HG03039 (cell line): ENCODE measurements around the gene CLRN1.
A peak's percentile ranks its signal among the peaks of the same experiment; 100 is the strongest.

Source experiments
- ATAC-seq: cut with Tn5 transposase; IDR thresholded peaks from one replicate; pipeline ENCODE4 v1.9.1; 2021; ENCODE audit warnings: mild to moderate bottlenecking, moderate library complexity; ENCODE audit not compliant: unreplicated experiment

The CLRN1 gene

DNA sequence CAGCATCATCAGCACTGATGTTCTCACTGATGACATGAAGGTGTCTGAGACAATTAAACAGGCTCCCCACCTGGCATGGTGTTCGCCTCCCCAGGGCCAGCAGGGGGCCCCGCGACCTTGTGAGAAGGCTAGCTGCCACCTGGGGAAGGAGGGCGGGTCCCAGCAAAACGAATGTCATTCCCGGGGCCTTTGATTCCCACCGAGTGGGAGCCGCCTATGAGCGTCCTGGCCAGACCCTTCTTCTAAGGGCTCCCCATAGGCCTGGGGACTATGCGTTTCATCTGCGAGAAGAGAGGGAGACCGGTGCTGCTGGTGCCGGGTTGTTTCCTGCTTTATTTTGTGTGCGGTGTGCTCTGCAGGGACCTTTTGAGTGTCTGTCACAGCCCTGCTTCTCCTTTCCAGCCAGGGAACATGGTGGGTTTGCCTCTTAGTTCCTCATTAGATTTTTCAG is 46.8 kb downstream of the CLRN1 start:
- ATAC-seq = peak; percentile 83

DNA sequence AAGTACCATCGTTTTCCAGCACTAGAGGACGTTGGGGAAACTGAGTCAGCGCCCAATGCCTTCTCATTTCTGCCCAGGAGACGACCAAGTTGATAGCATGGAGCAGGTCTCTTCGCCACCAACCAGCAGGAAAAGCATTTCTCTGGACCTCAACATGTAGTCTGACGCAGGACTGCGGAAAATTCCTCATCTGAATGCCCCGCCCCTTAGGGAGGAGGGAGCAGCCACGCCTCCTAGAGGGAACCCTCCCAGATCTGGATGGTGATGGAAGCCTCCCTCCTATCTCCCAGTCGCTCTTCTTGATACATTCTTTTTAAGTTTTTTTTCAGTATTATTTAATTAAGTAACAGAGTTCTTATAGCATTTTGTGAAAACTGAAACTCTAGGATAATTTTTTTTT is 49.9 kb downstream of the CLRN1 start:
- ATAC-seq = no peak

DNA sequence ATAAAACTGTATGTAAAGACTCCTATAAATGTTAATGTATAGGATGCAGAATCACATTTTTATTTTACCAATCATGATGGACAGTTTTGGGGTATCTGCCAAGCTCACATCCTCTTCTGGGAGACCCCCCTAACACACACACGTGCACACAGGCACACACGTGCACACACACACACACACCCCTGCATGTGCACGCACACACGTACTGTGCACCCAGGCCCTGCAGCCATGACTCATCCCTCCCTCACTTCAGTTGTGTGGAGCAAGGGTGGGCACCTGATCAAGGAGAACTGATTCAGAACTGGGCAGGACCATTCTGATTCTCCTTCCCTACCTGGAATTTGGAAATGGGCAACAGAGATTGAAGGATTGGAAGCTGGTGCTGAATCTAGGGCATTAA is 51.3 kb downstream of the CLRN1 start:
- no peak for ATAC-seq

DNA sequence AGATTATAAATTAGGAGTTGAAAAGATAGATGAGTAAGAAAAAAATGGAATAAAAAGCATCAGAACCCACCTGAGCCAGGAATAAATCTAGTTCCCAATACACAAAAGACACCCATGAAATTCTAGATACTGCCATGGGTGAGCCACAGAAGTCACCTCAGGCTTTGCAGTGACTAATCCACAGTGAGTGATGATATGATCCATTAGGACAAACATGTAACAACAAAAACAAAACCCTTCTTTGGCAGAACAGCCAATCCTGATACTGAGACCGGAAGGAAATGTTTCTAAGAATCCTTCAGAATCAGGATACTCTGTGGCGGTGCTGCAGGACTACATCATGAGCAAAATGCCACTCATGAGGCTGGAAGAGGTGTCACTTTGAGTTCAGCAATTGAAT is 52.3 kb downstream of the CLRN1 start:
- ATAC-seq = no peak

DNA sequence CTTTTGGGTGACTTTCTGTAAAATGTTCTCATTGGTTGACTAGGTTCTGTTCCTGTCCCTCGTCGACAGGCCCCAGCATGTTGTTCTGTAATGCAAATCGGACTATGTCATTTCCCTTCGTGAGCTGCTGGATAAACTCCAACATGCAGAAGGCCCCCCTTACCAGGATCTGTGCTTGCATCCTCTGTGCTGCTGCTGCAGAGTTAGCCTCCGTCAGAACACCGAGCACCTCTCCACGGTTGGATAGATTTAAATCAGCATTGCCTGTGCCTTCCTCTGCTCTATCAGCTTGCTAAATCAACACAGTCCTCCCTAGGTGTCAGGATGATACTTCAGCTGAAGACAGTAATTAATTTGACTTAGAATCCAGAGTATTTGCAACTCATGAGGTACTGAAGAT is 54.6 kb downstream of the CLRN1 start:
- ATAC-seq = no peak

DNA sequence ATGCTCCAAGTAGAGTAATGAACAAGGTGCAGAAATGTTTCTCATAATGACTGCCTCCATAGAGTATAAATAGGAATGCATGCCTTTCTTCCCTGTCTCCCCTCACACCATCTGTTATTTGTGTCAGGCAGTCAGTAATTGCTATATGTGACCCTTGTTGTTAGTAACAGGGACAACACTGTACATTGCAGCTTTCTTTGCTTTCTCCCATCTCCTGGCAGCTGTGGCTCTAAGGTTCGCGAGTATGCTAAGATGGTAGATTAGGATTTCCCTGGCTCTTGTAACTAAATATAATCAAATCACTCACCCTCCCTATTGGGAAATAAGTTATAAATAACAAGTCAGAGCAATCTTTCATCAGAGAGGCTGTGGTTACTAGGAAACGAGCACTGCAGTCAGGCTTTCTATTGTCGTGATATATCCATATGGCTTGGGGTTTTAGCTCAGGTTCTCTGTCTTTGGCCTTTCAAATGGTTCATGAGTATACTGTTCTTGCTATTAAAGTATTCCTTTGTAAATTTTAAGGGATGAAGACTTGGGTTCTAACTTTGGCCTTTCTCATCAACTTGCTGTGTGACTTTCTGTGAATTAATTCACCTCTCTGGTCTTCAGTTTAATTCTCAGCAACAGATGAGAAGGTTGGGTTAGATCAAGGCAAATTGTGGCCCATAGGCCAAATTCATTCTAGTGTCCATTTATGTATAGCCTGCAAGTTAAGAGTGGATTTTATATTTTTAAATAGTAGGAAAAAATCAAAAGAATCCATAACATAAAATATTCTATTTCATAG is 59.2 kb downstream of the CLRN1 start:
- ATAC-seq = peak; percentile 13

DNA sequence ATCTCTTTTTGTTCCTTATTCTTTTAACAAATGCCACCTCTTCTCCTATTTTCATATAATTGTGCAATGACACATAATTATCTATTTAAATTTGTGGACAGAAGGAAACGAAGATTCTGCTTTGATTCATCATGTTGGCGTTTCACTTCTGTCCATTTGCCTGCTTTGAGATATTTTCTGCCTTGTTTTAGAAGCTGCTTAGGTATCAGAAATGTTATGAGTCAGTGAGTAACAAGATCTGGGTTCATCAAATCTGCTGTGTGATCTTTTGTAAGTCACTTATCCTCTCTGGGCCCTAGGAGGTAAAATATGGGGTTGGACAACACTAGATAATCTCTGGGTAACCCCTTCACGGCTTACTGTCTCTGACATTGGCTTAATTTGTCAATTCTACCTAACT is 60.0 kb downstream of the CLRN1 start:
- peak; percentile 53 for ATAC-seq

DNA sequence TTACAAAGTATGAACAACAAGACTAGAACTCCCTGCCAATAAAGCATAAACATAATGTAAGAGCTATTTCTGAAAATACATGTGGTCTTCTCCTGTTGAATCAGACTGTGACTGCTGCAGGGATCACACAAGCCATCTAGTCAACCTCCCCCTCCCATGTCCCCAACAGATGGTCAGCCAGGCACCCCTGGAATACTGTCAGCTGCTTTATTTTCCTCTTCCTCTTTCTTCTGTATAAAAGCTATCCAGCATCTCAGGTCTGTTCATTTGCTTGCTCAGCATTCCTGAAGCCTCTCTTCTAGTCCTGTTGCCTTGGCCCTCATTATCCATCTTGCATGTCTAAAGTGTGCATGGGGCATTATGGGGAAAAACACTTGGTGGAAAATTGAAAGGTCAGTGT is 60.8 kb downstream of the CLRN1 start:
- no peak for ATAC-seq

DNA sequence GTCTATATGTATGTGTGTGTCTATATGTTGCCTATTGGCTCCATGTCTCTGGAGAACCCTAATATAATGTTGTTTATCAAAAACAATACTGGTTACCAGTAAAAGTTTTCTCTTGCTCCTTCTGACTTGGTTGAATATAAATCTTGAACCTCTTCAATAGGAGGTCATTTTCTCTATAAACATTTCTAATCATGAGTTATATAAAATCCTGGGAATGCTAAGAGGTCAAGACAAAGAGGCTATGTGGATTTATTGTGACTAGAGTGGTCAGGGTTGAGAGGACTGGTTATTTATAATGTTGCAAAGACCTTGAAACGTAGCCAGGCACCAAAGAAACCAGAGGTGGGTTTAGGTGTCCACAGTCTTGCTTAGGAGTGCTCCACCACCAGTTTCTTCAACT is 66.1 kb downstream of the CLRN1 start:
- ATAC-seq = no peak

DNA sequence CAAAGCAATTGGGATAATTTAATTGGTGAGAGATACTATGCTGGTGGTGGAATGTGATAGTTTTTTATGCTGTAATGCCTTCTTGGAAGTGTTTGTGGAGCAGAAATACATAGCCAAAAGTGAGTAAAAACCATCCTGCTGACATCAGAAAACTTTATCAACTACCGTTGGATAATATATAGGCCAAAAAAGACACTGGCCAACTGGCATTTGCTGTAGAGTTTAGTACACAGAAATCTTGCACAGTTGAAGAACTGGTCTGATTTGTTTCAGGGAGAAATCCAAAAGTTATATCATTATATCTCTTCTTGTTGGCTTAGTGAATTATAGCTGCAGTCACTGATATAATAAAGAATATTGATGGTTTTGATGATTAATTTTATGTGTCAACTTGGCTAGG is 66.8 kb downstream of the CLRN1 start:
- ATAC-seq = no peak

DNA sequence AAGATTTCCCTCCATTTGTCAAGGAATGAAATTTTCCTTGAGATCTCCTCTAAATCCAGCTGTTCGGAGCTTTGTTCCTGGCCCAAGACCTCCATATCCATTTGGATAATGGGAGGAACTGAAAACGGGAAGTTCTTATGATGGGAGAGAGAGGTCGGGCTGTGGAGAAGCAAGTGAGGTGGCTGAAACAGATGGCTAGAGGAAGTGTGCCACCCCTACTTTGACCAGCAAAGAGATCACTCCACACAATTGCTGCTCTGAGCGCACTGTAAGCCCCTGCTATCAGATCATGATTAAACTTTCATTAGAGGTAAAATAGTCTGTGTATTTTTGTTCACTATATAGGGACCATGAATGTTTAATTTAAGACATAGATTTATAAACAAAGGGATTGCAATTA is 67.2 kb downstream of the CLRN1 start, which contains the start of gene MINDY4B:
Gene MINDY4B (minus strand): TSS at position 101 of the 400 bp plus-strand sequence. CDS start 0 bp downstream, at position 101.
- ATAC-seq = no peak

DNA sequence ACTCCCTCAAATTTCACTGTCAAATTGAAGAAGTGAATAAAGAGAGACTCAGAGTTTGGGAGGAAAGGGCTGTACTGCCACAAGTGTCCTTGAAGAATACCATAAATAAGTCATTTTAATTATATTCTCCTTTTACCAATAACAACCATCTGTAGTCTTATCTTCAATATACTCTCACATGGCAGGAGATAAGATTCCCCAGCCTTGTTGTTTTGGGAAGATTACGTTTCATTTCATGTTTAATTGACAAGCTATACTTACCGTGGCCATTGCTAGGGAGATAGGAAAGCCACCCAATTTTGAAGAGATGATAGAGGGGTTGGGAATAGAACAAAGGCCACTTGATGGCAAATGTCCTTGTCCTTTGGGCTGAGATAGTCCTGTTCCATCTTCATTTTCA is 69.5 kb downstream of the CLRN1 start:
- no peak for ATAC-seq

DNA sequence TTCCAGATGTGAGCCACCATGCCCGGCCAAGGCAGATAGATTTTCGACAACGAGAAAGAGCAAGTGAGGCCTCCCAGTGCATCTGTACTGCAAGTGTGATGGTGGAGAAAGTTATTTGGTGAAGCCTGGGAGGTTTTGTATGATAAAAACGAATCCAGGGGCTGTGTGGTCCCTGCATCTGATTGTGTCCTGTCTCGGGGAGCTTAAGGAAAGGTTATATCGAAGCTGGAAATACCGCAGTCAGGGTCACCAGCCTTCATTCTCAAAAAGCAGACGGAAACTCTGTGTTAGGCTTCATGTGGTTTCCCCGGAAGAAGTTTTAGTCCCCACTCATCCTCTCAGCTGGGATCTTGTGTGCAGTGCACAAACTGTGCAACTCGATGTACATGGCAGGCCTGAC is 70.7 kb downstream of the CLRN1 start:
- ATAC-seq = no peak

DNA sequence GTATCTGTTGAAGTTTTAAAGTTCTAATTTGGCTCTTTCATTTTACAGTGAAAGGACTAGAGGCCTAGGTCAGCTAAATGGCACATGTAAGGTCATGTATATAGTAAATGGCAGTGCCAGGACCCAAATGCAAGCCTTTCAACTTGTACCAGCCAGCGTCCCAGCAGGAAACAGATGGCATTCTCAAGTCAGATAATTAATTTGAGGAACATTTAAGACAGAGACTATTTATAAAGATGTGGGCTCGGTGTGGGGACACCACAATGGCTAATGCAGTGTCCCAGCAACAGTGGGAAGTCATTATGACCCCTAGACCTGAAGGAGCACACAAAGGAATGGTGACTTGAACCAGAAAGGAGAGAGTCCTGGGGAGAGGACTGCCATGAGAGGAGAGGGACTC is 73.4 kb downstream of the CLRN1 start:
- no peak for ATAC-seq

DNA sequence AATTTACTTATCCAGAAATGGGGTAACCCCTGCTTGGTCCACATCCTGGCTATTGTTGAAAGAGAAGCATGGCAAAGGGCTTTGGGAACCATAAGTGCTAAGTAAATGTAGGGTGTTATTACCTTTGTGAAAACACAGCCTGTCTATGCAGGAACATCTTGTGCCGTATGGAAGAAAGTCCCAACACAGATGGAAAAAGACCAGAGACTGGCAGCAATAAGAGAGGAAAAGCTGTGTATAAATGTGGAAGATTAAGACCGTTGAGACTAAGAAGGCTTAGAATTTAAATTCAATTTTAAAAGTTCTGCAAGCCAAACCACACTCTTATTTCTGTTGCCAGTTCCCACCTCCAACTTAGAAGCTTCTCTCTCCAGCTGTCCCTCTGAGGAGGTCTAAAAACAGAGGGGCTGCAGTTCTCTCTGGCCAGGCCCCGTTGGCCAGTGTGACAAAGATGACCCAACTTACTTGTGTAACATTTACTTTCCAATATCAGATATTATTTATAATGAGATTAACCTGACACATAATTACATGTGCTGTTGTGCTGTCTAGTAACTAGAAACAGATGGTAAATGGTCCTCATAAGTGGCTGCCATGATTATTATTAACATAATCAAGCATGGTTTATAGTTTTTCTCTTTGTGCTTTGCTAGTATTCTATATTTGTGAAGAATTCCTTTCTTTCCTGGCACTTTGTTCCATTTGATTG is 74.3 kb downstream of the CLRN1 start:
- no peak for ATAC-seq

DNA sequence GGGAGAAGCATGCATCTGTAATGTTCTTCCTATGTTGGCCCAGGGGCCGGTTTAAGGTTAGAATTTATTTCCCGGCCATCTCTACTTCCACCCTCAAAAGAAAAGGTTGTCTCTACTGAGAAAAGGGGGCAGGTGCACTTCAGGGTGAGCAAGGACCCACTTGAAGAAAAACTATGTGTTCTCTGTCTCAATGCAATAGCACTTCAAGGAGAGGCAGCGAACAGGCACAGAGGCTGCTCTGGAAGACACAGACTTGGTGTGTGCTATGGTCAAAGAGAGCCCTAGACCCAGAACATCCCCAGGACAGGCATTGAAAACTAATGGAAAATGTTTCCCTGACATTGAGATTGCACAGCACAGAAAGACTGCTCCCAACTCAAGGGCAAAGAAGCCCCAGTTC is 74.9 kb downstream of the CLRN1 start:
- ATAC-seq = no peak

DNA sequence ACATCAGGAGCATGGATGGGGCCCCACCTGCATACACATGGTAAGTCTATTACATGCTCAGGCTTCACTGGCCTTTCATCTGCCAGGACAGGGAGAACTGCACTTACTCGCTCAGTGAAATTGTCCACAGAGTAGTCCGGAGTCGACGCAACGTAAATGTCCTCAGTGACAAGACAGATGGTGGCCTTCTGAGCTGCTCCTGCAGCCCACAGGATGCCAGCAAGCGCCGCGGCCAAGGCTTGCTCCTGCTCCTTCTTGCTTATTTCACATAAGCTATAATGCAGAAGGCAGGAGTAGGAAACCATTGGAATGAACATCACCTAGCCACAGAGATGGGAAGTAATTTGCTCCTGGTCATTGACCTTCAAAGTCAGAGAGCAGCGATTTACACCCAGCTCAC is 81.7 kb downstream of the CLRN1 start:
- ATAC-seq = no peak

DNA sequence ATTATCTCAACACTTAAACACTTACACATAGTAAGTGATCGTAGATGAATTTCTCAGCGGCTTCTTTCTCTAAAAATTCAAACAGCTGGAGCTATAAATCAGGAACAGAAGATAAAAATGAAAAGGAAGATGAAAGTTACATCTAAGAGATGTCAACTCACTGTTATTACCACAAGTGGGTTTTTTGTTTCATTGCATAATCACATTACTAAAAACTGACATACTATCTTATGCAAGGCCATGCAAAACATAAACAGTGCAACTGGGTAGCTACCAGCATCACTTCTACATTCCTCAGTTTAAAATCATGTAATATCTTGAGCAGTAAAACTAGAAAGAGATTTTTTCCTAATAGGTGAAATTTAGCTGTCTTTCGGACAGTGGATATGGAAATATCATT is 82.2 kb downstream of the CLRN1 start:
- ATAC-seq = no peak

DNA sequence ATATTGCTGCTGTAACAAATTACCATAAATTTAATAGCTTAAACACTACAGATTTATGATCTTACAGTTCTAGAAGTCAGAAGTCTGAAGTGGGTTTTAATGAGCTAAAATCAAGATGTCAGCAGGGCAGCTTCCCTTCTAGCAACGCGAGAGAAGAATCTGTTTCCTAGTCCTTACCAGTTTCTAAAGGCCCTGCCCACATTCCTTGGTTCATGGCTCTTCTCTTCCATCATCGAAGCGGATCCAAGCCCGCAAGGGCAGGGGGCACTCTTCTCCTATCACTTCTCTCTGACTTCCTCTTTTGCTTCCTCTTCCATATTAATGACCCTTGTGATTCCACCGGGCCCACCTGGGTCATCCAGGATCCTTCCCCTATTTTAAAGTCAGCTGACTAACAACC is 83.4 kb downstream of the CLRN1 start:
- no peak for ATAC-seq

DNA sequence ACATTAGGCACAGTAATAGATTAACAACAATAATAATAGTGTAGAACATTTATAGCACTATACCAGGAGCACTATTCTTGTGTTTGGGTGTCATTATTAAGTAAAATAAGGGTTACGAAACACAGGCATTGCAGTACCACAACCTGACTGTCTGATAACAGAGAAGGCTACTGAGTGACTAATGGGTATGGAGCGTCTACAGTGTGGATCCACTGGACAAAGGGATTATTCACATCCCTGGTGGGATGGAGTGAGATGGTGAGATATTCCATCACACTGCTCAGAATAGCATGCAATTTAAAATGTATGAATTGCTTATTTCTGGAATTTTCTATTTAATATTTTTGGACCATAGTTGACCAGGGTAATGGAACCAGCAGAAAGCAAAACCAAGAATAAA is 85.5 kb downstream of the CLRN1 start:
- ATAC-seq = no peak

DNA sequence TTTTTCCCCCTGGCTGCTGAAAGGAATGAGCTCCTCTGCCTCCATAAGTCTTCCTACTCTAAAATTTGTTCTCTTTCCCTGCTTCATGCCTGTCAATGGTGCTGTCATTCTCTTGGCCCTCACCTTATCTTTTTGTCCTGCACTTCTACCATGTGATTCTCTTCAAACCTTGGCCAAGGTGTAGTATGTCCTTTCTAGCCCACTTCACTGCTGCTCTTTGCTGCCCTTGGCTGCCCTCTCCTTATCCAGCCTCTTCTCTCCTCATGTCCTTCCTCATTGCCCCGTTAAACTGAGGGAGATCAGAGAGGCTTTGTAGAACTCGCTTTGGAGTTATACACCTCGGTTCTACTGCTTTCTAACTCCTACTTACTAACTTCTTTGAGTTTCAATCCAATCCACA is 87.0 kb downstream of the CLRN1 start:
- no peak for ATAC-seq

DNA sequence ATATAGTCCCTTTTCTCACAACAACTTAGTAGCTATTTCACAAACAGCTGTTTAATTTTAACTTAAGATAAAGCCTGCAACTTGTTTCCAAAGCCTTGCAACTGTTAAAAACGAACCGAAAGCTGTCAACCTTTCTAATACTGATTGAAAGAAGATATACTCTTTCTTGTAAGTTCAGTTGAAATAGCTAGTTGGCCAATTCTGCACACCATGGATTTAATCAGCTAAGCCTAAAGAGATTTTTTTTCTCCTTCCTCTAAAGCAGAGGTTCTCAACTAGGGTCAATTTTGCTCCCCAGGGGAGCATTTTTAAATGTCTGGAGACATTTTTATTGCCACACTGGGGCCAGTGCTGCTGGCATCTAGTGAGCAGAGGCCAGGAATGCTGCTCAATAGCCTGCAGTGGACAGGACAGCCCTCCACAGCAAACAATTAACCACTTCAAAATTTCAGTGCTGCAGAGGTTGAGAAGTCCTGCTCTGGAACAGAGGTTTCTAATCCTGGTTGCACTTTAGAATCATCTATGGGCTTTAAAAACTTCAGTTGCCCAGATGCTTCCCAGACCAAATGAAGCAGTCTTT is 93.4 kb downstream of the CLRN1 start:
- ATAC-seq = no peak
